ENCODE data around the gene FLT3LG.

FLT3LG gene

DNA sequence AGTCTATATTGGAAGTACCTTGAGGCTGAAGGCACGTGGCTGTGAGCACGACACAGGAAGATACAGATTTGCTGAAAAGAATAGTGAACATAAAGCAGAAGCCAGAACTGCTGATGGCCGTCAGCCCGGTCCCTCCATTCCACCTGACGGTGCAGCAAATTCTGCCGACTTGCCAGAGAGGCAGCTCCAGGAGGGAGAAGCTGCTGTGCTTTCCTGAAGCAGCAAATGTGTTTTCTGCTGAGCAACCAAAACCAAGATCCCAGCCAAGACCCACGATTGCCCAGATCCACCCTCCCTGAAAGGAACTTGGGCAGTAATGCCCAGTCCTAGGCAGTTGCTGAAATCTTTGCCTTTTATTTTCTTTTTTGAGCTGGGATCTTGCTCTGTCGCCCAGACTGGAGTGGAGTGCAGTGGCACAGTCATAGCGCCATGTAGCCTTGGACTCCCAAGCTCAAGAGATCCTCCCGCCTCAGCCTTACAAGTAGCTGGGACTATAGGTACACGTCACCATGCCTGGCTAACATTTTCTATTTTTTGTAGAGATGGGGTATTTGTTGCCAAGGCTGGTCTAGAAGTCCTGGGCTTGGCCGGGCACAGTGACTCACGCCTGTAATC is 46.8 kb downstream of the FLT3LG start:
- no peak for DNase-seq (ENCODE audit: low read depth)
- TF ChIP-seq, protein P1, sequence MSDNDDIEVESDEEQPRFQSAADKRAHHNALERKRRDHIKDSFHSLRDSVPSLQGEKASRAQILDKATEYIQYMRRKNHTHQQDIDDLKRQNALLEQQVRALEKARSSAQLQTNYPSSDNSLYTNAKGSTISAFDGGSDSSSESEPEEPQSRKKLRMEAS (IDR thresholded peaks at IDR 0.05; ENCODE audit: low read depth, low read length): no peak
- TF ChIP-seq MYC (IDR thresholded peaks at IDR 0.05; ENCODE audit: low read depth, low read length) (no peak), POLR2A (IDR thresholded peaks at IDR 0.05; ENCODE audit: extremely low read depth, insufficient read length) (no peak)
- TF ChIP-seq, protein P2, sequence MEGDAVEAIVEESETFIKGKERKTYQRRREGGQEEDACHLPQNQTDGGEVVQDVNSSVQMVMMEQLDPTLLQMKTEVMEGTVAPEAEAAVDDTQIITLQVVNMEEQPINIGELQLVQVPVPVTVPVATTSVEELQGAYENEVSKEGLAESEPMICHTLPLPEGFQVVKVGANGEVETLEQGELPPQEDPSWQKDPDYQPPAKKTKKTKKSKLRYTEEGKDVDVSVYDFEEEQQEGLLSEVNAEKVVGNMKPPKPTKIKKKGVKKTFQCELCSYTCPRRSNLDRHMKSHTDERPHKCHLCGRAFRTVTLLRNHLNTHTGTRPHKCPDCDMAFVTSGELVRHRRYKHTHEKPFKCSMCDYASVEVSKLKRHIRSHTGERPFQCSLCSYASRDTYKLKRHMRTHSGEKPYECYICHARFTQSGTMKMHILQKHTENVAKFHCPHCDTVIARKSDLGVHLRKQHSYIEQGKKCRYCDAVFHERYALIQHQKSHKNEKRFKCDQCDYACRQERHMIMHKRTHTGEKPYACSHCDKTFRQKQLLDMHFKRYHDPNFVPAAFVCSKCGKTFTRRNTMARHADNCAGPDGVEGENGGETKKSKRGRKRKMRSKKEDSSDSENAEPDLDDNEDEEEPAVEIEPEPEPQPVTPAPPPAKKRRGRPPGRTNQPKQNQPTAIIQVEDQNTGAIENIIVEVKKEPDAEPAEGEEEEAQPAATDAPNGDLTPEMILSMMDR (IDR thresholded peaks at IDR 0.05; ENCODE audit: low read depth, low read length): no peak
- H3K4me3 ChIP-seq (ENCODE audit: low read depth, low read length): no peak overlapping the region

DNA sequence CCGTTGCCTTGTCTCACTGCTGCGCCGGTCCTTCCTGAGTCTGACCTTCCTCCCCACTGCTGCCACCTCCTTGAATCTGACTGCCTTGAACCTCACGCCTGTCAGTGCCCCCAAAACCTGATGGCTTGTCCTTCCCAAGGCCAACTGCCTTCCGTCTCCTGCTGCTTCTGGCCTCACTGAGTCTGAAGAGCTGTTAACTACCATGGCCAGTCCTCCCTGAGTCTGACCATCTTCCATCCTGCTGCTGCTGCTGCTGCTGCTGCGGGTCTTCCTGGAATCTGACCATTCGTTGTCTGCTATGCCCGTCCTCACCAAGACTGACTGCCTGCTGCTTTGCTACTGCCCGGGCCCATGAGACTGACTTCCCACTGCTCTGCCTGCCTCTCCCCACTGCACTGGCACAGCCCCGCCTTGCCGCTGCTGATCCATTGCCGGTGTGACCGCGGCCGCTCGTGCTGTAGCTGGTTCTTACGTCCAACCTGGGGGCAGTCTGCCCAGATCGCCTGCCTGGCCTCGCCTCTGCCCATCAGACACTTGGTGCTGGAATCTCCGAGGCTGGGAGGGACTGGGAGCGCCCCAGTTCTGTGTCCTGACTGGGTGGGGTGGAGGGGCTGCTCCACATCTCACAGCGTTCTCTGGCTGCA is 50.9 kb downstream of the FLT3LG start:
- no peak for DNase-seq (ENCODE audit: low read depth)
- TF ChIP-seq POLR2A (IDR thresholded peaks at IDR 0.05; ENCODE audit: extremely low read depth, insufficient read length) (no peak), MYC (IDR thresholded peaks at IDR 0.05; ENCODE audit: low read depth, low read length) (no peak)
- TF ChIP-seq, protein P2 (IDR thresholded peaks at IDR 0.05; ENCODE audit: low read depth, low read length): no peak
- TF ChIP-seq, protein P1 (IDR thresholded peaks at IDR 0.05; ENCODE audit: low read depth, low read length): no peak
- no peak overlapping the region for H3K4me3 ChIP-seq (ENCODE audit: low read depth, low read length)

DNA sequence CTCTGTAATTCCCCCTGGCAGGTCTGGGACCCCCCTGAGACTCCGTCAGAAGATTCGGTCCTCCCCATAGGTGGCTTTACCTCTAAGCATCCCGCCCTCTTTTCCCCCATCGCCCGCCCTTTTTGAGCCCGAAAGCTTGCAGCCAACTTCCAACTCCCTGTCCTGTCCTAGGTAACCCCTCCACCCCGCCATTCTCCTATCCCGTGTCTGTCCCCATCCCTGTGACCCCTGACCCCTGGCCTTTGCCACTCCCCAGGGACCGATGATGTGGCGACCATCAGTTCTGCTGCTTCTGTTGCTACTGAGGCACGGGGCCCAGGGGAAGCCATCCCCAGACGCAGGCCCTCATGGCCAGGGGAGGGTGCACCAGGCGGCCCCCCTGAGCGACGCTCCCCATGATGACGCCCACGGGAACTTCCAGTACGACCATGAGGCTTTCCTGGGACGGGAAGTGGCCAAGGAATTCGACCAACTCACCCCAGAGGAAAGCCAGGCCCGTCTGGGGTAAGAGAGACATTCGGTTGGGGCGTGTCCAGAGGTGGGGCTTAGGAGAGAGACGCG is 54.3 kb downstream of the FLT3LG start:
- no peak overlapping the region for H3K4me3 ChIP-seq (ENCODE audit: low read depth, low read length)
- no peak for TF ChIP-seq POLR2A (IDR thresholded peaks at IDR 0.05; ENCODE audit: extremely low read depth, insufficient read length)

DNA sequence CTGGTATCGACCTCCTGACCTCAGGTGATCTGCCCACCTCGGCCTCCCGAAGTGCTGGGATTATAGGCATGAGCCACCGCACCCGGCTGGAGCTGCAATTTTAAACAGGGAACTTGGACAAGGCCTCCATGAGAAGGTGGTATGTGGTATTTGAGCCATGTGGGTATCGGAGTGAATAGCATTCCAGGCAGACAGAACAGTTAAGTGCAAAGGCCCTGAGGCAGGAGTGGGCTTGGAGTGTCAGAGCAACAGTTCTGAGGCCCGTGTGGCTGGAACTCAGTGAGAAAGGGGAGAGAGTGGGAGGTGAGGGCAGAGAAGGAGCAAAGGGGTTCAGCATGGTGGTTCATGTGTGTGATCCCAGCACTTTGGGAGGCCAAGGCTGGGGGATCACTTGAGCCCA is 56.7 kb downstream of the FLT3LG start:
- H3K4me3 ChIP-seq (ENCODE audit: low read depth, low read length): no peak overlapping the region
- TF ChIP-seq, protein P2 (IDR thresholded peaks at IDR 0.05; ENCODE audit: low read depth, low read length): no peak
- TF ChIP-seq MYC (IDR thresholded peaks at IDR 0.05; ENCODE audit: low read depth, low read length): no peak
- TF ChIP-seq, protein P1 (IDR thresholded peaks at IDR 0.05; ENCODE audit: low read depth, low read length): no peak
- TF ChIP-seq POLR2A (IDR thresholded peaks at IDR 0.05; ENCODE audit: extremely low read depth, insufficient read length): no peak
- DNase-seq (ENCODE audit: low read depth): no peak

More for the DNA sequence above, 54.3 kb downstream of the FLT3LG start:
- no peak for DNase-seq (ENCODE audit: low read depth)

DNA sequence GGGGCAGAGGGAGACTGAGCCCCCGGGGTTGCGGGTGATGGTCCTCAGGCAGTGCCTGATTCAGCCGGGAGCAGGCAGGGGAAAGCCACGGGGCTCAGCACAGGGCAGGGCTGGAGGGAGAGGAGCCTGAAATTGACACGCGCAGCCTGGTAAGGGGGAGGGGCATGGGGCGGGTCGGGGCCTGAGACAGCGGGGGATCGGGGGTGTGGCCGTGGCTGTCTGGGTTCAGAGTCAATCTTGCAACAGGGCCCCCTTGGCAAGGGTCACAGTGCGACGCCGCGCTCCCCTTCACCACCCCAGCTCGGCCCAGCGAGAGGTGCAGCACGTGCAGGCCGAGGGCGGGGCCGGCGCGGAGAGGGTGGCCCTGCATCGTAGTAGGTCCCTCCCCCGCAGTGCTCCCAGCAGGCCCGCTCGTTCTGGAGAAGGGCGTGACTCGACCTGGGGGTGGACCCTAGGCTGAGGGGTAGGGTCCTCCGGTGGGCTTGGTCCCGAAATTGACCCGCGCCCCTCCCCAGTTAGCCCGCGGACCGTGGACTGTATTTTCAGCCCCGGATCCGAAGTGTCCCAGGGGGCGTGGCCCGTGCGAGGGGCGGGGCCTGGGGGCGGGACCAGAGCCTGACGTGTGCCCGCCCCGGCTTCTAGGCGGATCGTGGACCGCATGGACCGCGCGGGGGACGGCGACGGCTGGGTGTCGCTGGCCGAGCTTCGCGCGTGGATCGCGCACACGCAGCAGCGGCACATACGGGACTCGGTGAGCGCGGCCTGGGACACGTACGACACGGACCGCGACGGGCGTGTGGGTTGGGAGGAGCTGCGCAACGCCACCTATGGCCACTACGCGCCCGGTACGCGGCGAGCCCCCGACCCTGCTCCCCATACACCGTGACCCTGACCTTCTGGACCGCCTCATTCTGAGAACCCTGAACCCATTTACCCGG is 59.8 kb downstream of the FLT3LG start:
- H3K4me3 ChIP-seq (ENCODE audit: low read depth, low read length): no peak overlapping the region
- TF ChIP-seq, protein P2 (IDR thresholded peaks at IDR 0.05; ENCODE audit: low read depth, low read length): peak; percentile 17
- no peak; the same call in 1 of the 2 replicates for TF ChIP-seq MYC (IDR thresholded peaks at IDR 0.05; ENCODE audit: low read depth, low read length)
- TF ChIP-seq, protein P1 (IDR thresholded peaks at IDR 0.05; ENCODE audit: low read depth, low read length): peak; percentile 87

More for the DNA sequence above, 59.8 kb downstream of the FLT3LG start:
- peak; percentile 82 for DNase-seq (ENCODE audit: low read depth)

Data from NB4 (cell line).